Smooth muscle cell (in vitro differentiated cells): ENCODE data around the gene CCDC157. TPM values are rescaled to one million over a fixed set of nuclear protein-coding genes. Genes with fewer than 3 reads are reported as not detected.

Experiments
- DNase-seq: peaks from one replicate; lab custom pipeline; 2025; ENCODE audit not compliant: unreplicated experiment; lab: John Stamatoyannopoulos, UW
- H2AFZ ChIP-seq: fragments of 200-600 bp; sonication (generic); 2 replicates; pipeline ENCODE4 v1.6.0; 2016; ENCODE audit warnings: antibody characterized with exemption, low read depth, mild to moderate bottlenecking
- H3F3A ChIP-seq: fragments of 200-600 bp; sonication (generic); 2 replicates; pipeline ENCODE4 v1.6.0; 2017; ENCODE audit warnings: antibody characterized with exemption, low read depth
- H3K27ac ChIP-seq: fragments of 200-600 bp; sonication (generic); 2 replicates; pipeline ENCODE4 v1.5.1; 2016; ENCODE audit warnings: low read depth, mild to moderate bottlenecking
- H3K27me3 ChIP-seq: fragments of 200-600 bp; sonication (generic); 2 replicates; pipeline ENCODE4 v1.6.1; 2016; ENCODE audit warnings: low read depth, mild to moderate bottlenecking
- H3K36me3 ChIP-seq: fragments of 200-600 bp; sonication (generic); 2 replicates; pipeline ENCODE4 v1.5.1; 2016; ENCODE audit warnings: low read depth
- H3K4me1 ChIP-seq: fragments of 200-600 bp; sonication (generic); 2 replicates; pipeline ENCODE4 v1.5.1; 2016; ENCODE audit warnings: low read depth
- H3K4me2 ChIP-seq: fragments of 200-600 bp; sonication (generic); 2 replicates; pipeline ENCODE4 v1.6.0; 2016; ENCODE audit warnings: mild to moderate bottlenecking
- H3K4me3 ChIP-seq: fragments of 200-600 bp; sonication (generic); 2 replicates; pipeline ENCODE4 v1.5.1; 2016; ENCODE audit warnings: mild to moderate bottlenecking
- H3K79me2 ChIP-seq: fragments of 200-600 bp; sonication (generic); 2 replicates; pipeline ENCODE4 v1.6.0; 2016; ENCODE audit warnings: low read depth, mild to moderate bottlenecking
- H3K9ac ChIP-seq: fragments of 200-600 bp; sonication (generic); 2 replicates; pipeline ENCODE4 v1.6.0; 2016; ENCODE audit warnings: low read depth
- H3K9me3 ChIP-seq: fragments of 200-600 bp; sonication (generic); replicated peaks from 2 replicates; pipeline ENCODE4 v1.5.1; 2016; ENCODE audit warnings: low read depth
- H4K20me1 ChIP-seq: fragments of 200-600 bp; sonication (generic); 2 replicates; pipeline ENCODE4 v1.6.0; 2016; ENCODE audit warnings: low read depth
- CTCF ChIP-seq: fragments of 200-600 bp; sonication (generic); IDR thresholded peaks from 2 replicates; pipeline ENCODE4 v1.5.1; 2017; ENCODE audit warnings: borderline replicate concordance, mild to moderate bottlenecking, antibody characterized with exemption; ENCODE audit not compliant: insufficient read depth, poor library complexity, severe bottlenecking
- WGBS: methylation state at CpG from one replicate; pipeline ENCODE4 v1.1.7; 2016; ENCODE audit warnings: low lambda C conversion rate; 5-methylcytosine and 5-hydroxymethylcytosine counted together
- polyA plus RNA-seq: library from polyadenylated mRNA; unstranded; fragments of >200 nt; fragmentation: Nextera tagmentation; extraction: Ambion mirVana; gene quantifications from 2 replicates; pipeline ENCODE4 v1.2.1, GENCODE V29; 2016
- small RNA-seq: library from RNA; depleted of rRNA; stranded (forward); fragments of <200 nt; gene quantifications from one replicate; pipeline ENCODE3, GENCODE V24; 2014
- total RNA-seq: library from RNA; depleted of rRNA; stranded (reverse); fragments of >200 nt; gene quantifications from 2 replicates; pipeline ENCODE4 v1.2.3, GENCODE V29; 2014

CCDC157 gene
- total and polyA plus RNA-seq, 2 experiments from 2014 or later, result 2.5 to 4.8 TPM

GRCh38 chr22:30425327-30425615 lies 68.5 kb downstream of the CCDC157 start:
- Histone ChIP-seq H4K20me1 (no peaks in the 10 kb centered on the region), H3K27me3 (no peaks in the 10 kb centered on the region), H3K9ac (peak overlapping the region; percentile 16), H3K79me2 (no peaks in the 10 kb centered on the region), H3K9me3 (no peaks in the 10 kb centered on the region), H3K36me3 (no peaks in the 10 kb centered on the region), H3K27ac (peak overlapping the region; percentile 98), H3K4me1 (peaks cover 23% of the 10 kb centered on the region), H3K4me2 (peak overlapping the region; percentile 87), H3F3A (peaks cover 20% of the 10 kb centered on the region), H3K4me3 (peak overlapping the region; percentile 57), H2AFZ (peak overlapping the region; percentile 53)
- no peak for TF ChIP-seq CTCF
- WGBS, result 14% methylated on average over 9 of the region's 9 CpGs
- no peak for DNase-seq

DNA sequence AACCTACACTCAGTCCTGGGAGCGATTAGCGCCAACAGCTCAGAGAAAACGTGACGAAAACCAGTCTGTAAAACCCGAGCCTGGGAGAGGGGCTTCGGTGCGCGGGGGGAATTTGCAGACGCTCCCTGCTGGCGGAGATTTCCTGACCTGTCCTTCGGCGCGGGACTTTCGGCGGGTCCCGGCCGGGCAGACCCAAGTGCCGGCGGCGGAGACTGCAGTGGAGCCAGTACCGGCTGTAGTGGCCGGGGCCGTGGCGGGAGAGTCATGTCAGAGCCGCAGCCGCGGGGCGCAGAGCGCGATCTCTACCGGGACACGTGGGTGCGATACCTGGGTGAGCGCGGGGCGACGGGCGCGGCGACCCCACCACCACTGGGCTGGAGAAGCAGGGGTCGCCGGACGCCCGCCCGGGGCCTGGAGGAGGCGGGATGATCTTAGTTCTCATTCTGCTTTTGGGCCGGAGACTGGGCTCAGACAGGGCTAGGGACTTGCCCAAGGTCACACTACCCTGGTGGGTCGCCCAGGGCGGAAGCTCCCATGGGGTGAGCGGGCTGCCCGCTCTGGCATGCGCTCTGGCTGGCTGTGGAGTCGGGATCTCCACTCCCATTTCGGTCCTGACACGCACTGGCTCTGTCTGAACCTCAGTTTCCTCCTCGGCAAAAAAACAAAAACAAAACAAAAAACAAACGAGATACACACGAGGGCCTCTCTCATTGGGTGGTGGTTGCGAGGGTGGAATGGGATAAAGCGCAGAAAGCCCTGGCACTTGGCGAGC lies 69.0 kb downstream of the CCDC157 start, which contains the start of gene MTFP1:
Gene MTFP1, plus strand, starts transcription at position 153 of the 772 bp plus-strand sequence. Its CDS starts 112 bp downstream, at position 265.
- Histone ChIP-seq H2AFZ (peak within 1 kb of the TSS; percentile 53), H3K27me3 (no peaks in the 10 kb centered on the region), H3K36me3 (no peaks in the 10 kb centered on the region), H3F3A (peaks cover 20% of the 10 kb centered on the region), H3K27ac (peak within 1 kb of the TSS; percentile 98), H3K4me2 (peak within 1 kb of the TSS; percentile 87), H3K9me3 (no peaks in the 10 kb centered on the region), H3K4me1 (peaks cover 21% of the 10 kb centered on the region), H3K4me3 (peak within 1 kb of the TSS; percentile 57), H4K20me1 (no peaks in the 10 kb centered on the region), H3K79me2 (no peaks in the 10 kb centered on the region), H3K9ac (peak within 1 kb of the TSS; percentile 16)
- TF ChIP-seq CTCF, result no peak
- DNase-seq, result peak; percentile 40
- WGBS, result 2% methylated on average over 61 of the region's 61 CpGs

Small RNAs within 50 kb of the gene (small RNA-seq; reads per million reads assigned to genes)
- gene AC004832.3 (not detected), gene RNU6-564P (not detected)

Other genes starting within 250 kb of the CCDC157 start
- gene LIF, start 110.2 kb upstream of the CCDC157 start, total RNA-seq, result 29.9 and 40.6 TPM in 2 replicates
- gene LIF, start 110.2 kb upstream of the CCDC157 start, polyA plus RNA-seq, result 28.9 and 31.2 TPM in 2 replicates
- 0.27 and 1.5 TPM in 2 replicates for gene OSM, start 90.2 kb upstream of the CCDC157 start, total RNA-seq
- gene OSM, start 90.2 kb upstream of the CCDC157 start, polyA plus RNA-seq, result 0.14 and 1.0 TPM in 2 replicates
- 9.8 and 16.1 TPM in 2 replicates for gene CASTOR1, start 67.5 kb upstream of the CCDC157 start, total RNA-seq
- gene CASTOR1, start 67.5 kb upstream of the CCDC157 start, polyA plus RNA-seq, result 21.8 and 22.6 TPM in 2 replicates
- 16.8 and 23.0 TPM in 2 replicates for gene TBC1D10A, start 30.1 kb upstream of the CCDC157 start, total RNA-seq
- gene TBC1D10A, start 30.1 kb upstream of the CCDC157 start, polyA plus RNA-seq, result 51.1 and 57.6 TPM in 2 replicates
- gene SF3A1, start 113 bp upstream of the CCDC157 start, total RNA-seq, result 46.0 and 55.0 TPM in 2 replicates
- 86.7 and 86.9 TPM in 2 replicates for gene SF3A1, start 113 bp upstream of the CCDC157 start, polyA plus RNA-seq
- gene RNF215, start 30.4 kb downstream of the CCDC157 start, total RNA-seq, result 11.6 and 21.2 TPM in 2 replicates
- 3.4 and 5.9 TPM in 2 replicates for gene RNF215, start 30.4 kb downstream of the CCDC157 start, polyA plus RNA-seq
- 7.9 and 15.1 TPM in 2 replicates for gene SEC14L2, start 40.0 kb downstream of the CCDC157 start, total RNA-seq
- gene SEC14L2, start 40.0 kb downstream of the CCDC157 start, polyA plus RNA-seq, result 8.0 and 8.2 TPM in 2 replicates
- 14.3 and 14.4 TPM in 2 replicates for gene MTFP1, start 68.8 kb downstream of the CCDC157 start, total RNA-seq
- 30.9 and 31.3 TPM in 2 replicates for gene MTFP1, start 68.8 kb downstream of the CCDC157 start, polyA plus RNA-seq
- not detected in 2 replicates for gene SEC14L3, start 115.0 kb downstream of the CCDC157 start, total RNA-seq
- 0.09 TPM in 1 of 2 replicates, not detected in the other for gene SEC14L3, start 115.0 kb downstream of the CCDC157 start, polyA plus RNA-seq
- not detected in 2 replicates for gene SEC14L4, start 148.7 kb downstream of the CCDC157 start, total RNA-seq
- not detected in 2 replicates for gene SEC14L4, start 148.7 kb downstream of the CCDC157 start, polyA plus RNA-seq
- gene SEC14L6, start 189.7 kb downstream of the CCDC157 start, total RNA-seq, result 0.09 and 0.13 TPM in 2 replicates
- not detected in 2 replicates for gene SEC14L6, start 189.7 kb downstream of the CCDC157 start, polyA plus RNA-seq
- not detected in 2 replicates for gene GAL3ST1, start 217.7 kb downstream of the CCDC157 start, total RNA-seq
- gene GAL3ST1, start 217.7 kb downstream of the CCDC157 start, polyA plus RNA-seq, result 0.35 and 0.78 TPM in 2 replicates
- 27.4 and 35.6 TPM in 2 replicates for gene PES1, start 234.9 kb downstream of the CCDC157 start, total RNA-seq
- gene PES1, start 234.9 kb downstream of the CCDC157 start, polyA plus RNA-seq, result 52.7 and 59.4 TPM in 2 replicates